Kidney epithelial cell (primary cell): ENCODE measurements around the gene ARHGEF12. TPM values are rescaled to one million over a fixed set of nuclear protein-coding genes. Genes with fewer than 3 reads are reported as not detected.
"Not testable (repeated sequence)": the region's sequence is repeated elsewhere in the genome, so short reads cannot be mapped to it uniquely, and the experiment has no call there.

Experiments used
- DNase-seq: peaks from one replicate; pipeline ENCODE4 v3.0.0-alpha.2; 2010; ENCODE audit warnings: low read depth
- H3K27me3 ChIP-seq: 2 replicates; pipeline ENCODE4 v1.6.0; 2011; ENCODE audit warnings: low read length; ENCODE audit not compliant: control insufficient read depth, insufficient read depth
- H3K36me3 ChIP-seq: 2 replicates; pipeline ENCODE4 v1.5.1; 2011; ENCODE audit warnings: low read length; ENCODE audit not compliant: control insufficient read depth, insufficient read depth
- H3K4me3 ChIP-seq: 2 replicates; pipeline ENCODE4 v1.5.1; 2011; ENCODE audit warnings: low read depth, mild to moderate bottlenecking, control low read depth, low read length
- CTCF ChIP-seq: IDR thresholded peaks from 2 replicates; pipeline ENCODE4 v1.5.1; 2011; ENCODE audit warnings: mild to moderate bottlenecking, moderate library complexity, low read length, control low read depth, inconsistent platforms; ENCODE audit not compliant: insufficient read depth, poor library complexity, severe bottlenecking
- total RNA-seq: library from RNA; depleted of rRNA; stranded (reverse); fragments of >200 nt; gene quantifications from 2 replicates; pipeline ENCODE4 v1.2.3, GENCODE V29; 2015

Gene ARHGEF12
- total RNA-seq, 1 donor from 2014 or later = 54.7 TPM

- Histone ChIP-seq H3K4me3 (no peak overlapping the region), H3K27me3 (no peaks in the 10 kb centered on the region), H3K36me3 (no peaks in the 10 kb centered on the region)
- DNase-seq = no peak
- TF ChIP-seq CTCF = no peak
These were observed 162.9 kb downstream of the ARHGEF12 start for GRCh38 chr11:120499088-120499487.

- DNase-seq = no peak
- no peak overlapping the region for H3K4me3 ChIP-seq
- H3K36me3 ChIP-seq = no peaks in the 10 kb centered on the region
- no peak for TF ChIP-seq CTCF
- no peaks in the 10 kb centered on the region for H3K27me3 ChIP-seq
These were observed 163.6 kb downstream of the ARHGEF12 start for GRCh38 chr11:120499859-120500258.

GRCh38 chr11:120500414-120501071, 164.3 kb downstream of the ARHGEF12 start:
- H3K36me3 ChIP-seq = no peaks in the 10 kb centered on the region
- TF ChIP-seq CTCF = no peak
- DNase-seq = no peak

GRCh38 chr11:120501440-120501839, 165.2 kb downstream of the ARHGEF12 start:
- Histone ChIP-seq H3K4me3 (no peak overlapping the region), H3K36me3 (no peaks in the 10 kb centered on the region), H3K27me3 (no peaks in the 10 kb centered on the region)
- DNase-seq = no peak
- no peak for TF ChIP-seq CTCF

More at GRCh38 chr11:120500414-120501071, 164.3 kb downstream of the ARHGEF12 start:
- Histone ChIP-seq H3K4me3 (no peak overlapping the region), H3K27me3 (no peaks in the 10 kb centered on the region)

- Histone ChIP-seq H3K36me3 (no peaks in the 10 kb centered on the region), H3K27me3 (no peaks in the 10 kb centered on the region), H3K4me3 (no peak overlapping the region)
- DNase-seq = no peak
- no peak for TF ChIP-seq CTCF
These were observed 166.0 kb downstream of the ARHGEF12 start for GRCh38 chr11:120501976-120502755.

- H3K36me3 ChIP-seq, H3K4me3 ChIP-seq, H3K27me3 ChIP-seq, DNase-seq: not testable (repeated sequence)
These were observed 167.3 kb downstream of the ARHGEF12 start for GRCh38 chr11:120503529-120503928.
